H4 (cell line): ENCODE measurements around the gene ABCC9. TPM values are rescaled to one million over a fixed set of nuclear protein-coding genes. Genes with fewer than 3 reads are reported as not detected.
"Not testable (repeated sequence)": the region's sequence is repeated elsewhere in the genome, so short reads cannot be mapped to it uniquely, and the experiment has no call there.

ENCODE experiments used
- DNase-seq: peaks from one replicate; pipeline ENCODE4 v3.0.0-alpha.2; 2015; ENCODE audit warnings: low spot score
- total RNA-seq: library from RNA; depleted of rRNA; stranded (reverse); fragments of >200 nt; shearing (Covaris generic); gene quantifications from 2 replicates; pipeline ENCODE4 v1.2.3, GENCODE V29; 2014

The ABCC9 gene
- total RNA-seq, 1 experiment from 2014 or later, result 0.06 TPM

DNA sequence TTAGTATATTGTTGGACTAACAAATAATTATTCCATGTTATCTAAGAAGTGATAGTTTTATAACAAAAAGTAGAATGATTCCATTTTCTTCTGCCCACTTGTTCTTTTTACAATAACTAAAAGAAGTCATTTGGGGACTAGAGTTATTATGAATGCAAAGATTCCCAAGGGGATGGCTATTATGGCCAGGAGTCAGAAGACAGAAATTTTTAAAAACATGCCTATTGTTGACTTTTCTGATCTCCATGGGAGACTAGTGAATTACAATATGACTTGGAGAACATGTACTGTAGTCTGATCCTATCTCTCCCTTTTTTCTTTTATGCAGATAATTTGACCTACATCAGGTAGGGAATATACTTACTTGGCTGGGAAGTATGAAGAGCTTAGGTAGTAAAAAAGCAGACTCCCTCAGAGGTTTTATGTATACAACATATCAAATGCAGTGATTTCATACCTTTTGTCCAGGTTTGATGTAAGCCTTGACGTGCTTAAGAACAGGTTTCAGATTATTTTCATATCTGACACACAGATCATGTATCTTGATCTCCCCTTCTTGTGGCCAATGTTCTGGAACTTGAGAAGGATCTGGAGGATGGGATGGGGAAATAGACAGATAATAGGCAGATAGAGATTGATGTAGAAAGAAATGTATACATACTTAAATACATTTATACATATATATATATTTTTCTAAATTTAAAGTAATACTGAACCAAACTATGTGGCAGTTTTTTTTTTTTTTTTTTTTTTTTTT lies 125.7 kb downstream of the ABCC9 start:
- no peak for DNase-seq

DNA sequence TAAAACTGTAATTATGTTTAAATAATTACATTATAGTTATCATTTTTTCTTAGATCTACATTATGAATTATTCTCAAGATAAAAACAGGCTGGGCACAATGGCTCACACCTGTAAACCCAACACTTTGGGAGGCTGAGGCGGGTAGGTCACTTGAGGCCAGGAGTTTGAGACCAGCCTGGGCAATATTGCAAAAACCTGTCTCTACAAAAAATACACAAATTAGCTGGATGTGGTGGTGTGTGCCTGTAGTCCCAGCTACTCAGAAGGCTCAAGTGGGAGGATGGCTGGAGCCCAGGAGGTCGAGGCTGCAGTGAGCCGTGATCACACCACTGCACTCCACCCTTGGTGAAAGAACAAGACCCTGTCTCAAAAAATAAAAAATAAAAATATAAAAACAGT lies 126.4 kb downstream of the ABCC9 start:
- no peak for DNase-seq

DNA sequence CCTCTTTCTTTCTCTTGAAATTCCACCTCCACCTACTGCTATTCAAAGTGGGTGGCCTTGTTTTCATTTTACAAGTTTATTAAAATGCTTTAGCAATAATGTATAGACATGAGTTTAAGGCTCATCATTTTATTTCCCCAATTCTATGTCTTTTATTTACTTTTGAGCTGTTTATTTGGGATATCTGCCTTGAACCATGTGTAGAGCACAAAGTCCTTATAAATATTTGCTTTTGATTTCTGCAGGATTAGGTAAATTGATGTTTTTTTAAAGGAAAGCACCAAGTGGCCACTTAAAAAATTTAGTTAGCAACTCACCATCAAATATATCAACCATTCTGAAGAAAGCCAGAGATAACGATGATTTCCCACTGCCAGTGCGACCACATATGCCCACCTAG lies 126.9 kb downstream of the ABCC9 start:
- DNase-seq, result no peak

GRCh38 chr12:21813751-21814150 lies 127.5 kb downstream of the ABCC9 start:
- no peak for DNase-seq

GRCh38 chr12:21813125-21813524 lies 128.1 kb downstream of the ABCC9 start:
- no peak for DNase-seq

- DNase-seq, result not testable (repeated sequence)
Measured at GRCh38 chr12:21812340-21812739, 128.9 kb downstream of the ABCC9 start.

DNA sequence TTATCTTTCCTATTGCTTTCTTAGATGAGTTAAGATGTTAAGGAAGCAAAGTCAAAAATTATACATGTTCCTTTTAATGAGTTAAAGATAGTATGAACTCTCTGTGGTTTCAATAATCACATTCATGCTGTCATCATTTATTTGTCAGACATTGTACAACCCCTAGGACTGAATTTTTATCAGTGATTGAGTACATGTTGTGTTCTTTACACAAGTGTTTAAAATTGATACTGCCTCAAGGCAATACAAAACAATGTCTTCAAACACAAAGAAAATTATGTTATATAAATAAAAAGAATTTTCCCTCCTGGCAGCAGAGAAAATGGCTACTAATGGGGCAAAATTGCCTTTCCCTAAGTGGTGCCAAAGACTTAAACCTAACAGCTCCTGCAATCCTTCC lies 132.1 kb downstream of the ABCC9 start:
- DNase-seq, result no peak

DNA sequence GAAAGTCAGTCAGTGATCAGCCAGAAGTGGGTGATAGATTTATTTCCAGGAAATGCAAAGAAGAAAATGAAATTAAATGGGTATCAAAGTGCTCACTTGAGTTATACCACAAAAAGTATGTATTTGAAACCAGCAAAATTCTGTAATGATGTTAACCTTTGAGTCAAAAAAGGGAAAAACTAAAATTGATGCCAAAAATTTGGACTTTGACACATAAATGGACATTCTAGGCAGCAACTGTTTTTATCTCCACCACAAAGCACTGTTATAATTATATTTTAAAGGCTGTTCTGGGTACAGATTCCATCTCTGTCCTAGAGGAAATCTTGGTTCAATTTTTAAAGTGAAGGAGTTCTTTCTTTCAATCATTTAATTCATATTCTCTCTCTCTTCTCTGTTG lies 135.0 kb downstream of the ABCC9 start:
- DNase-seq, result no peak

- DNase-seq, result no peak
Measured at GRCh38 chr12:21801522-21802288, 139.5 kb downstream of the ABCC9 start.

DNA sequence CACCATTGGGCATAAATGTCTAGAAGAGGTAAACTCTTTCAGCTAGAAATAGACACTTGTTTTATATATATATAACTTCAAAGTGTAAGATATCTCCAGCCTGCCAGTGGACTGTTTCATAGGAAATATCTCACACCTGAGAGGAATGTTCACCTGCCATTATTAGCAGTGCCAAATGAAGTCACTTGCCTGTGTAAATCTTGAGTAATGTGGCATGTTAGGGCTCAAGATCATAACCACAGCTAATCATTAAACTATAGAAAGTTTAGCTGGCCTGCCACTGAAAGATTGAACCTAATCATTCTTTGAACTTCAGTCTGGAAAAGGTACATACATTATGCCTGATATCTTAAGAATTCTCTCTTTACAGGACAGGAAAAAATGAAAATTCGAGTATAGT lies 141.2 kb downstream of the ABCC9 start:
- no peak for DNase-seq

DNA sequence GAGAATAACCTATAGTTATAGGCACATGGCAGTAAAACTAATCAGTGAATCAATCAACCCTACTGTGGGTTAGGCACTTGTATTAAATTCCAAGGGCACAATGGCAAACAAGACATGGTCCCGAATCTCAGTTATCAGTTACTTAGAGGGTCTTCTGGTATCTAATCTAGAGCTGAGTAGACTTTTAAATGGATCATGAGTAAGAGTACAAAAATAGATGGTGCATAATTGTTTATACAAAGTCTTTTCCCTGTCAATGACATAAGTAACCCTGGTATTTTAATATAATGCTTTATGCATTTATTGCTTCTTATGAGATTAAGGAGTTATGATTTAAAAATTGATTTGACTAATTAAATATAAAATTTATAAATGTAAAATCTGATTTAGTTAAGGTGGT lies 143.7 kb downstream of the ABCC9 start:
- DNase-seq, result no peak

DNA sequence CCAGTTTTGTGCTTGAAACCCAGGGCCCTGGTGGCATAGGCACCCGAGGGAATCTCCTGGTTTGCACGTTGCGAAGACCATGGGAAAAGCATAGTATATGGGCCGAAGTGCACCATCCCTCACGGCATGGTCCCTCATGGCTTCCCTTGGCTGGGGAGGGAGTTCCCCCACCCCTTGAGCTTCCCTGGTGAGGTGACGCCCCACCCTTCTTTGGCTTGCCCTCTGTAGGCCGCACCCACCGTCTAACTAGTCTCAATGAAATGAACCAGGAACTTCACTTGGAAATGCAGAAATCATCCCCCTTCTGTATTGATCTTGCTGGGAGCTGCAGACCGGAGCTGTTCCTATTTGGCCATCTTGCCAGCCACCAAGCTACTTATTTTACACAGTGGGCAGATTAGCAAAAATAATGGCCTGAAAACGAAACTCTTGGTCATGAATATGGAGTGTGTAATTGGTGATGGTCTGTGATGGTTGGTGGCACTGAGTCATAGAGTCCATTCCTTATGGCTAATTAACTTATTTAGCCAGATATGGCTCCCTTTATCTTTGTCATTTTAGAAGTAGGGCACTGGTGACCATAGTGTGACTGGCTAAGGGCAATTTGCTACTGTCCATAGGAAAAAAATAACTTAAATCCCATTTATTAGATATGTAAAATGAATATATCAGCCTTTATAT lies 145.4 kb downstream of the ABCC9 start:
- no peak for DNase-seq

- not testable (repeated sequence) for DNase-seq
Measured at GRCh38 chr12:21794807-21795595, 146.2 kb downstream of the ABCC9 start.

DNA sequence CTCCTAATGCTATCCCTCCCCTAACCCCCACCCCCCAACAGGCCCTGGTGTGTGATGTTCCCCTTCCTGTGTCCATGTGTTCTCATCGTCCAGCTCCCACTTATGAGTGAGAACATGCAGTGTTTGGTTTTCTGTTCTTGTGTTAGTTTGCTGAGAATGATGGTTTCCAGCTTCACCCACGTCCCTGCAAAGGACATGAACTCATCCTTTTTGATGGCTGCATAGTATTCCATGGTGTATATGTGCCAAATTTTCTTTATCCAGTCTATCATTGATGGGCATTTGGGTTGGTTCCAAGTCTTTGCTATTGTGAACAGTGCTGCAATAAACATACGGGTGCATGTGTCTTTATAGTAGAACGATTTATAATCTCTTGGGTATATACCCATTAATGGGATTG lies 151.5 kb downstream of the ABCC9 start:
- not testable (repeated sequence) for DNase-seq

- DNase-seq, result no peak
Measured at GRCh38 chr12:21788089-21788983, 152.9 kb downstream of the ABCC9 start.

DNA sequence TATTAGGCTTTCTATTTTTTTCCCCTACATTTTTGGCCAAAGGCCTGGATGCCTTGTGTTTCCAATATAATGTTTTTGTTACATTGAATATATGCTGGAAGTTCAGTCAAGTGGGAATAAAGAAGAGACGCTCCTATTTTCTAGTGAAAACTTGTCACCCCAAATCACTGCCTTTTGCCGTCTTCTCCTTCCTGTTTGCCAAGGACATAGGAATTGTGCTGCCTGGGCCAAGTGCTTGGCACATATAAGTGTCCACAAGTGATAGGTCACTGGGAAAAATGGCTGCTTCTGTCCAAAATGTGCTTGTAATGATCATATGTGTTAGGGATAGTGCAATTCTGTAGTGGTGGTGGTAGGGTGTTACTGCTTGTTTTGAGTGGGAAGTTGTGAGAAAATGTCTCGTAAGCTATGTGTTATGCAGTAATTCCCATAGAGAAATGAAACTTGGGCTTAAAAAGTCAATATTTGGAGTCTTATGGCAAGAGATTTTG lies 155.1 kb downstream of the ABCC9 start:
- DNase-seq, result no peak

DNA sequence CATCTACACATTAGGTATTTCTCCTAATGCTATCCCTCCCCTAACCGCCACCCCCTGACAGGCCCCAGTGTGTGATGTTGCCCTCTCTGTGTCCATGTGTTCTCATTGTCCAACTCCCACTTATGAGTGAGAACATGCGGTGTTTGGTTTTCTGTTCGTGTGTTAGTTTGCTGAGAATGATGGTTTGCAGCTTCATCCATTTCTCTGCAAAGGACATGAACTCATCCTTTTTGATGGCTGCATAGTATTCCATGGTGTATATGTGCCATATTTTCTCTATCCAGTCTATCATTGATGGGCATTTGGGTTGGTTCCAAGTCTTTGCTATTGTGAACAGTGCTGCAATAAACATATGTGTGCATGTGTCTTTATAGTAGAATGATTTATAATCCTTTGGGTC lies 158.5 kb downstream of the ABCC9 start:
- not testable (repeated sequence) for DNase-seq

GRCh38 chr12:21780786-21781185 lies 160.4 kb downstream of the ABCC9 start:
- no peak for DNase-seq

DNA sequence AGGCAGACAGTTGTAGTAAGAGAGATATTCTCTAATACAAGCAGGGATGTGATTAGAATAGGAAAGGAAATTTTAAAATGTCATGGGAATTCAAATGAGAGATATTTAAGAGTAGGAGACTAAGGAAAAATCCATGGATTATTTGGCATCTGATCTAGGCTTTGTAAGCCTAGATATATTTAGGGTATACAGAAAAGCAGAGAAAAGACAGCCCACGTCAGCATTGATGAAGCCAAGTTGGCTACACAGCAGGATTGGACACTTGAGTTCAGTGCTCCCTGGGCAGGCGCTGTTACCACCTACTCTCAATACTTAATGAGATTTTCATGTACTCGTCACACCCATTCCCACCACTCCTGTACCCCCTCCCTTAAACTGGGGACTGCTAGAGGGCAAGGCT lies 165.1 kb downstream of the ABCC9 start:
- DNase-seq, result no peak

- DNase-seq, result no peak
Measured at GRCh38 chr12:21775133-21775820, 165.9 kb downstream of the ABCC9 start.
